NCI-H446 (cell line): ENCODE measurements around the gene KRTAP10-6.
"Not testable (repeated sequence)": the region's sequence is repeated elsewhere in the genome, so short reads cannot be mapped to it uniquely, and the experiment has no call there.

Experiments
- DNase-seq, 2 experiments: peaks; one replicate each; lab custom pipeline; 2025; lab: John Stamatoyannopoulos, UW

Gene KRTAP10-6

GRCh38 chr21:44599264-44600029, 7.1 kb upstream of the KRTAP10-6 start:
- DNase-seq: no peak

DNA sequence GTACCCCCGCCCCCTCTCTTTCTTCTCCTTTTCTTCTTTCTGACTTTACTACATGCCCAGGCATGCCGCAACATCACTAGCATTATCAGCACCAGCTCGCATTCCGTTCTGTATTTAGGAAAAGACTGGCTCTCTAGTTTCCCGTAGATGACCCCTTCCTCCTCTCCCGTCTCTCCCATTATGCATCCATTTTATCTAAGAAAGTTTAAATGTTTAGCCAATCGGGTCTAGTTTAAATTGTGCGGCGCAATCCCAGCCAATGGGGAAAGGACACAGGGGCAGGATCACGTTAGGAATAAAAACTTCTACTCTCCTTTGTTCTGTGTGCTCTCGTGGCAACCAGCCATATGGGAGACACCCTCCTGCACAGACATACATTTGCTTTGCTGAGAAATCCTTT, 5.8 kb upstream of the KRTAP10-6 start:
- DNase-seq: no peak

DNA sequence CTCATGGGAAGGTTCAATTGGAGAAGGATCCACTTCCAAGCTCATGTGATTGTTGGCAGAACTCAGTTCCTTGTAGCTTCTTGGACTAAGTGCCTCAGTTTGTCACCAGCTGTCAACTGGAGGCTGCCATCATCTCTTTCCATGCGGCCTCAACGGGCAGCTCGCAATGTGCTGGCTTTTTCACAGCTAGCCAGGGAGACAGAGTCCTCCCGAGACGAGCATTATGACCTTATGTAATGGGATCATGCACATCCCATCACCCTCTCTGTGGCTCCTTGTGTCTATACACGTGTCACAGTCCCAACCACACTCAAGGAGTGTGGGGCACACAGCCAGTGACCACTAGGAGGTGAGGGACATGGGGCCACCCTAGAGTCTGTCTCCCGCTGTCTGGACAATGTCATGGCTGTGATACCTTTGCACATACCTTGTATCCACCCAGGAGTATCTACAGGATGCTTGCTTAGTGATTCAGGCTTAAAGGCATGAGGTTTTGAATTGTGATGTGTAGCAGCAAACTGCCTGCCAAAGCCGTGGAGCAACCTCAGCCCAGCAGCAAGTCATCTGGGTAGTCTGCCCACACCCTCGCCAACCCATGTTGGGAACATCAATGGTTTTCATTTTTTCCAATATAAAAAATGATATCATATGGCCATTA, 3.9 kb upstream of the KRTAP10-6 start:
- no peak for DNase-seq

- no peak for DNase-seq
Measured at GRCh38 chr21:44595524-44595923, 3.2 kb upstream of the KRTAP10-6 start.

GRCh38 chr21:44594406-44594916, 2.2 kb upstream of the KRTAP10-6 start:
- DNase-seq: no peak

DNA sequence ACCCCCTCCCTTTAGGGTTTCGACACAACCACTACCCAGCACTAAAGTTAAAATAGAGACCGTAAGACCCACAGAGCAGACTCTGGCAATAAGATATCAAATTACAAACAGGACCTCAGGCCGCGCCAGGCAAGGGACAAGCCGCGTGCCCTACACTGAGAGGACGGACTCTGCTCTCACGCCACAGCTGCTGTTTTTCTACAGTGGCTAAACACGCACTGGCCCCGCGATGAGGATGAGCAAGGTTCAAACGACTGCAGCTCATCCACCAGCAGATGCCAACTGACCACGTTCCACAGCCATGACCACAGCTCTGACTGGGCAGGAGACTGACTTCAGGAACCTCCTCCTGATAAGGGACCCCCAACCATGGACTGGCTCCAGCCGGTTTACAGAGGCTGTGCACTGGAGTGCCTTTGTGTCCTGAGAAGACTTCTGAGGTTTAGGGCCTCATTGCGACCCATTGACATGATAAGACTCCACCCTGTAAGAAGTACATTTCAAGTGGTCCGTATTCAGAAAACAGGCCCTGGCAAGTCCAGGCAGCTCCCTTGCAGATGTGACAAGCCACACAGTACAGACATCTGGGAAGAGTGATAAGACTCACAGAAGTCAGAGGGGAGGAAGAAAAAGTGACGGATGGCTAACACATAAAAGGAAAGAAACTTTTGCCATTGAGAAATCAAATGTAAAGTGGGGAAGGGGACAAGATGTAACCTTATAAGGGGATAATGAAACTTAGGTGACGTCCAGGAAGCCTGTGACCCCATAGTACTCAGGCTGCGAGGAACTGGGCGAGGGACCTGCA, 1.5 kb upstream of the KRTAP10-6 start:
- DNase-seq: no peak

- DNase-seq: not testable (repeated sequence)
Measured at GRCh38 chr21:44591801-44592130, 539 bp downstream of the KRTAP10-6 start.

DNA sequence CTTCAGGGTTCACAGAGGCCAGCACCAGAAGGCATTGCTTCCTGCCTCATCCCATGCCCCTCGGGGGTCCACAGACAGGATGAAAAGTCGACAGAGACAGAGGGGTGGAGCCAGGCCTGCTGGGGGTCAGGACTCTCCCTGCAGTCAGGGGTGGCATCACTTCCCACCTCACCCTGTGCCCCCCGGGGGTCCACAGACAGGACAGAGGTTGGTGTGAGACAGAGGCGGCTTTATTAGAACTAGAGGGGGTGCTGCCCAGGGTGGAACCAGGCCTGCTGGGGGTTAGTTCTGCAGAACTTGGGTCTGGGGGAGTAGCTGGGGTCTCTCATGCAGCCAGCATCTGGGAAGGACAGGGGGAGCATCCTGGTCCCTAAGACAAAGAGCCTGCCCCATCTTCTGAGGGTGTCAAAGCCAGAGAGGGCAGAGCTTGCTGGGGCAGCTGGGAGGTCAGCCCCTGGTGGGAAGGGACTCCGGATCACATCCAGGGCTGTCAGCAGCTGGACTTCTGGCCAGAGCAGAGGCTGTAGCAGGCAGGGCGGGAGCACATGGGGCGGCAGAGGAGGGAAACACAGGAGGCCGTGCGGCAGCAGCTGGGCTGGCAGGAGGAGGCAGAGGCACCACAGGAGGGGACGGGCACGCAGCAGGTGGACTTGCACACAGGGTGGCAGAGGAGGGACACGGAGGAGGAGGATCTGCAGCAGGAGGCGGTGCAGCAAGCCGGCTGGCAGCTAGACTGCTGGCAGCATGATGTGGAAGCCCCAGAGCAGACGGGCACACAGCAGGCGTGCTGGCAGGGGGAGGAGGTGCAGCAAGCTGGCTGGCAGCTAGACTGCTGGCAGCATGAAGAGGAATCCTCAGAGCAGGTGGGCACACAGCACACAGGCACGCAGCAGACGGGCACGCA, 1.2 kb downstream of the KRTAP10-6 start:
- DNase-seq: not testable (repeated sequence)

- no peak for DNase-seq
Measured at GRCh38 chr21:44590311-44590721, 2.0 kb downstream of the KRTAP10-6 start.

- DNase-seq: no peak
Measured at GRCh38 chr21:44589586-44590305, 2.6 kb downstream of the KRTAP10-6 start.

- DNase-seq: no peak
Measured at GRCh38 chr21:44589094-44589493, 3.2 kb downstream of the KRTAP10-6 start.

- DNase-seq: no peak
Measured at GRCh38 chr21:44585892-44586291, 6.4 kb downstream of the KRTAP10-6 start.

DNA sequence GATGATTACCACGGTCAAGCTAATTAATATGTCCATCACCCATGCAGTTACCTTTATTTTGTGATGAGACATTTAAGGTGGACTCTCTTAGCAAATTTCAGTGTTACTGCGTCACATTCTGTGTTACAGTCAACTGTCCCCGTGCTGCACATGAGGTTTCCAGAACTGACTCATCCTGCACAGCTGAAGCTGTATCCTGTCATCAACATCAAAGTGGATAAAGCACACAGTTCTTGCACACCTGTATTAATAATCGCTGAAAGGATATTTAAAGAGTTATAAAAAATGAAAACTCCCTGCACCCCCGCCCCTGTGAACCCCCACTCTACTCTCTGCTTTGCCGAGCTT, 8.5 kb downstream of the KRTAP10-6 start:
- DNase-seq: no peak

GRCh38 chr21:44583089-44583799, 9.1 kb downstream of the KRTAP10-6 start:
- DNase-seq: no peak

GRCh38 chr21:44582055-44582454, 10.2 kb downstream of the KRTAP10-6 start:
- DNase-seq: no peak

GRCh38 chr21:44581158-44581557, 11.1 kb downstream of the KRTAP10-6 start:
- DNase-seq: no peak

- DNase-seq: not testable (repeated sequence)
Measured at GRCh38 chr21:44580231-44580821, 12.0 kb downstream of the KRTAP10-6 start, which contains the start of gene KRTAP10-5. KRTAP10-5 (minus strand) TSS chr21:44580604; CDS start chr21:44580578, 26 bp downstream.

GRCh38 chr21:44579833-44580144, 12.5 kb downstream of the KRTAP10-6 start:
- no peak for DNase-seq

- DNase-seq: no peak
Measured at GRCh38 chr21:44579056-44579832, 13.1 kb downstream of the KRTAP10-6 start.
